HG03571 (cell line): ENCODE results near the gene MICAL1.
"Not testable (repeated sequence)": the region's sequence is repeated elsewhere in the genome, so short reads cannot be mapped to it uniquely, and the experiment has no call there.

Experiments used
- ATAC-seq: cut with Tn5 transposase; IDR thresholded peaks from one replicate; pipeline ENCODE4 v1.9.1; 2021; ENCODE audit not compliant: unreplicated experiment

Gene MICAL1

DNA sequence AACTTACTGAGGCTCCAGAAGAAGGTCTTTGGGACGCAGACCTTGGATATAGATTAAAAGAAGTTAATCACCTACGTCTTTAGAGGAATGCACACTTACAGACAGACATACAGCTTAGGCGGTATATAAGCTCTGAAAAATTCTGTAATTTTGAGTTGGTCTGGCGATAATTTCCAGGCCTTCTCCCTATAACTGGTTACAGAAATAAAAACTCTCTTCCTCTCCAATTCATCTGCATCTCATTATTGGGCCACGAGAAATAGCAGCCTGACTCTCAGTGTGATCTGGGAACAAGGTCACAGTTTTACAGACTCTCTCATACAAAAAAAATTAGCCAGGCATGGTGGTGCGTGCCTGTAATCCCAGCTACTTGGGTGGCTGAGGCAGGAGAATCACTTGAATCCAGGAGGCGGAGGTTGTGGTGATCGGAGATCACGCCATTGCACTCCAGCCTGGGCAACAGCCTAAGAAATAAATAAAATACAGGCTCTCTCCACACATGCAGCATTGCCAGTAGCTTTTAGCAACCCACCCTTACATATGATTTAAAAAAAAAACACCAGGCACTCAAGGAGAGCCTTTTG lies 22.7 kb upstream of the MICAL1 start:
- no peak for ATAC-seq

DNA sequence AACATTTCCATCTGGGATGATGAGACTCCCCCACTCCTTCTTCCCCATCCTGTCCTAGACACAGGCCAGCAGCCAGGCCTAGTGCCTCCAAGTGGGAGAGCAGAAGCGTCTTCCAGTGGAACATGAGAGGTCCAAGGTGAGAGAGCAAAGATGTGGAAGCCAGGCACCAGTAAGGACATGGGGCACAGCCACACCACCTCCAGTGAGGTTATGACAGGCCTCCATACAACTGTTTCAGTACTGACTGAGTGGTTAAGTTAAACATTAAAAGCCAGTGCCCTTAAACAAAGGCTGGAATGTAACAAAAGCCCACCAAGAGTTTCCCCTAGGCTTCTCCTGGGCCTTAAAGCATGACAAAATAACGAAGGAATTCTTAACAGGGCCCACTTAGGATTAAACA lies 22.2 kb upstream of the MICAL1 start:
- peak; percentile 52 for ATAC-seq

DNA sequence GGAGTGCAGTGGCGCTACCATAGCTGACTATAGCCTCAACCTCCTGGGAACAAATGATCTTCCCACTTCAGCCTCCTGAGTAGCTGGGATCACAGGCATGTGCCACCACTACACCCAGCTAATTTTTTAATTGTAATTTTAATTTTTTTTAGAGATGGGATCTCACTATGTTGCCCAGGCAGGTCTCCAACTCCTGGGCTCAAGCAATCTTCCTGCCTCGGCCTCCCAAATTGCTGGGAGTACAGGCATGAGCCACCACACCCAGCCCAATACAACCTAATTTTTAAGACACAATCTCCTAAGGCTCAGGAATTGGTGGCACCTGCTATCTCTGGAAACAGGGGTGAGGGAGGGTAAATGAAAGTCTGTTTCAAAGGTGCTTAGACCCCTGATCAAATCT lies 21.6 kb upstream of the MICAL1 start:
- no peak for ATAC-seq

DNA sequence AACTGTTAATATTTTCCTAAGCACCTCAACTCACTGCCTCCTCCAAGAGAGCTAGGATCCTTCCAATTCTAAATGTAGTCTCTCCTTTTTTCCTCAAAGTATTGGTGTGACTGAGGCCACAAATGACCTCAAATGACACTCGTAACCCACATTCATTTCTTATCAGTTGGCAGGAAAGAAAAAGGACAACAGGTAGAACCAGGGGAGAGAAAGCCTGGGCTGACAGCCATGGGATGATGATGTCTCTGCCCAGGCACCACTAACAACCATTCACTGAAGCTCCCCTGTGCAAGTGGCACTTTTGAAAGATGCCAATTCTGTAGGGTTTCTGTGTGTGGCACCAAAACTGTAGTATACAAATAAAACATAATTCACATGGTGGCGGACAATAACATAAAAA lies 20.1 kb upstream of the MICAL1 start:
- no peak for ATAC-seq

DNA sequence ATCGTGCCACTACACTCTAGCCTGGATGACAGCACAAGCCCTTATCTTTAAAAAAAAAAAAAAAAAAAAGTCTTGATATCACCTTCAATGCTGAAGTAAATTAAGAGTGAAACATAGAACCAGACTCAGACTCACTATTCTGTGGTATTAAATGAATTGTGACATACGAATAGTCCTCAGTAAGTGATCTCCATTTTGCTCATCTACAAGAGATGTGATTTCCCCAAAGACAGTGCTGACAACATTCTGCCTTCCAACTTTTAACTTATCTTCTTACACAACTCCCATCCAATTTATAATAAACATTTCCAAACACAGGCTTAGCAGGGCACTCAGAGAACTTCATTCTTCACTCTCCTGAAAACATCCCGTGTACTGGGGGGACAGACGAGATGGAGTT lies 19.4 kb upstream of the MICAL1 start:
- ATAC-seq = no peak

DNA sequence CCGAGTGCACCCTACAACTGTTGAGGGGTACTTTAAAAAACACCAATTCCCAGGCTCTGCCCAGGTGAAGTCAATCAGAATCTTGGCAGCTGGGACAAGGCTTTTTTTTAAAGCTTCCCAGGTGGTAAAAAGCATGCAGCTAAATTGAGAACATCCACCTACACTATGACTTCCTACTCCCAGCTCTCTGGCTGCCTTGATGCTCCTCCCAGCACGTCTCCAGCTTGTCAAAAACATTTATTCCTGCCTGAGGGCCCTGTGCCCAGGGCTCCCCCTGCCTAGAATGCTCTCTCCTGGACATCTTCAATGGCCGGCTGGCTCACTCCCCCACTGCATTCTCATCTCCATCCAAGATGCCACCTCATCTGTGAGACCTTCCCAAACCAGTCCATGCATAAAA lies 17.5 kb upstream of the MICAL1 start:
- no peak for ATAC-seq

DNA sequence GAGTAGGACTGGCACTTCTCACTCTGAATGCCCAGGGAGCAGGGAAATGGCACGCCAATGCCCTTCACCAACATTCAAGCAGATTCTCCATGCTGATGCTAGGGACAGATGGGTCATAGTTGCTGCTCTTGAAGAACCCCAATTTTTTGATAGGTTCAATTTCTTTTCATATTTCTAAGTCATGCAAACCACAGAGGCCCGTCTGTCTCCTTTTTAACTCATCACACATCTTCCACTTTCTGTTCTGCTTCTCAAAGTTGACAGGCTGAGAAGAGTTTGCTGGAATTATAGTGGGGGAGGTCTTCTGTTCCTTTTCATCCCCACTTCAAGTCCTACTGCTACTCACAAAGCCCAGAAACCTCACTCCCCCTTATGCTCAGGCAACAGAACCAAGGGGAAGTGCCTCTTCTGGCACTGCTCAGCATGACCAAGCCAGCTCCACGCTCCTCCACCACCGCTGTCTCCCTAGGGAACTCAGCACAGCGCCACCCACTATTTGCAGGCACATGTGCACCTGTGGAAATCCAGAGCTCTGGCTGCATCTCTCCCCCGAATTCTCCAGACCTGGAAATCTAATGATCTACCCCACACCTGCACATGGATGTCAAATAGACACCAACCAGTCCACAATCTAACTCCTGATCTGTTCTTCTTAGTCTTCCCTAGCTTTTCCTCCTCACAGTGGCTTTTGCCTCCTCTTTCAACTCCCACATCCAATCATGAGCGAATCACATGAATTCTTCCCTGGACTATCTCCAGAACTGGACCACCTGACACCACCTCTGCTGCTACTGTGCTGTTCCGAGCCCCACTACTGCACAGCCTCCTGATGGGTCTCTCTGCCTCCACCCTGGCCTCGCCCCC lies 16.8 kb upstream of the MICAL1 start:
- no peak for ATAC-seq

DNA sequence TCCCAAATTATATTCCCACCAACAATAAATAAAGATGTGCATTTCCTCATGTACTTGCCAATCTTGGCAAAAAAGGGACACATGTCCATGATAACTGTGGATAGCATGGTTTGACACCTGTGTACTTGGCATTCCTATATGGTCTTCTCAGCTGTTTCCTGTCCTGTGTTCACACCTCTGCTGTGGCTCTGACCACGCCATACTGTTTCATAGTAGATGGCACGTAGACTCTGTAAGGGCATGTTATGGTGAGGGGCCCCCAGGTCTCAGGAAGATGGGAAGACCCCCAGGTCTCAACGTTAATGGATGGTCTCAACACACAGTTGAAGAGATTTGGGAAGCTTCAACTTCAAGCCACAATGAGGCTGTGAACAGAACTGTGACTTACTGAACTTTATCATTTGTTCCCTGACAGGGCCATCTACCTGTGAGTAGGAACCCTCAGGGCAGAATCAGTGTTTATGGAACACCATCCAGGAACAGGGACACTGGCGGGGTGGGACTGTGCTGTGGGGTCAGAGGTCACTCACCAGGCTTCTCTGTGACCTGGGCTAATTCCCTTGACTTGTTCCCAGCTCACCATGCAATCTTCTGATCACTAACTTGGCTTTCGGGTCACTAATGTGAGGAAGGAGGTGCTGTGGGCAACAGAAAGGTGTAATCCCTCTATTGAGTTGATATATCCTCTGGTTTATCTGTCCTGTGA lies 15.7 kb upstream of the MICAL1 start:
- ATAC-seq = no peak

DNA sequence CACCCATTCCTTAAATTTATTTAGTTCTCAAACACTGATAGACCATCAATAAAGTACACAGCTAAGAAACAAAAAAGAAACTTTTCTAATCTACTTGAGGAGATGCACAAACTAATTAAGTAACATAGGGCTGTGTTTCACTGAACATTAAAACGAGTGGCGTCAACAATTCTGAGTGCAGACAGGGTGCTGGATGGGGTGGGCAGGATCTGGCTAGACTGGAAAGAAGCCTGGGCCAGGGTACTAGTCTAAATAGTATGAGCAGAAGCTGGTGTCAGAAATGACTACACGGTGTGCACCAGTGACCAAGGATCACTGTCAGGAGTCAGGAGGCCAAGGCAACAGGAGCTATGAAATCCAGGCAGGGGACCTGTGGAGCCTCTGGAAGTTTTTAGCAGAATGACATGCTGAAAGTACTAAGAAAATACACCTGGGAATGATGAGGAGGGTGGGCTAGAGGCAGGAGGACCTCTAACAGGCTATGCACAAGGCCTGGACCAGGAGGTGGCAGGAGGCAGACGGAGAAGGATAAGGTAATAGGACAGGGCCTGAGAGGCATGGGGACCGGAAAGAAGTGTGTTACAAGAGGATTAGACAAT lies 14.1 kb upstream of the MICAL1 start:
- ATAC-seq = no peak

DNA sequence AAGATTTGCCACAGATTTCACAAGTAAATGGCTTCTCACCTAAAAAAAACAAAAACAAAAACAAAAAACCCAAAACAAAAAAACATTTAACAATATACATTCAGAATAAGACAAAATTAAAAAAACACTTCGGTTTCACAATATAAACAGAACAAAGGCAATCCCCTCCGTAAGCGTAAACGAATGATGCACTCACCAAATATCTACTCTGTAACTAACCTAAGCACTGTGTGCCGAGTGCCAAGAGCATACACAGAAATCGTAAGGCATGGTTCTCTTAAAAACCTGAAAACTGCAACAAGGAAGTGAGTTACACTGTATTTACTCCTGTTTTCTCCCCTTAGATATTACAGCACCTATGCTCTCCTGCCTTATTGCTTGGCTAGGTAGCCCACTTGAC lies 12.1 kb upstream of the MICAL1 start:
- no peak for ATAC-seq

DNA sequence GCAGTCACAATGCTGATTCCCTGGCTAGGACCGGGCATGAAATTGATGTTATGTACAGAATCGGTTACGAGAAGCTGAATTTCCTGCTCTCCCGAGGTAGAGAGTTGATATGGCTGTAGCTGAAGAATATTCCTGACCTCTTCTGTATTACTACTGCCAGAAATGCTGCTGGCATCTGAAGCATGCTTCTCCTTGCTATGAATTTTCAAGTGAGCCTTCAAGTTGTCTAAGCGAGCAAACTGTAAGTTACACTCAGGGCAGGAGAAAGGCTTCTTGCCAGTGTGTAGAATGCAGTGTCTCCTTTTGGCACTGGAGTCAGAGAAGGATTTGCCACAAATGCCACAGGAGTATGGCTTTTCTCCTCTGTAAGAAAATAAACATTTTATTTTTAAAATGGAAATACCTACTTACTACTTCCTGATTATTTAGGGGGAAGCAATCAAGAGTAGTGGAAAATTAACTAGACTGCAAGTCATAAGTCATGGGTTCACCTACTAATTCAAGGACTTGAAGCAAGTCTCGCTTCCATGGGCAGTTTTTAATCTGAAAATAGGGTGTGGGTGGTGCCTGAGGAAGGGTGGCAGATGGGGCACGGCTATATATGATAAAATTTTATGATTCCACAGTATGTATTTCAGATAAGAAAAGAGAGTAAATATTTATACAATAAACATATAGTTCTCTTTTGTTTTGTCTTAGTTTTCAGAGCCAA lies 10.8 kb upstream of the MICAL1 start:
- no peak for ATAC-seq

DNA sequence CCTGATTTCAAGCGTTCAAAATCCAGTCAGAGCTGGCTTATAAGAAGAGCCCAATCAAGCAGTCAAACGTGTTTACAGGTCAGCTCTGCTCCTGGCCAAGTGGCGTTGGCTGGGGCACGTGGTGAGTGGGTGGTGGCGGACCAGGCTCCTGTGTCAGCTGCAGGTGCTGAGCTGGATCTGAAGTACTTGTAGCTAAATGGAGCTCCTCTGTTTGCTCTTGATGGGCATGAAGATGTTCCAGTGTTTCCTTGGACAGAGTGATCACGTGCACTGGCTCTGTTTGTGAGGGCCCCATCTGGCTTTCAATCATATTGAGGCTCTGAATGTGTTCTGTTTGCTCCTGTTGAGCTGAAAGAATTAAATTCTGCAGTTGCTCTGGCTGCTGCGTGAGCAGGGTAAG lies 10.2 kb upstream of the MICAL1 start:
- no peak for ATAC-seq

DNA sequence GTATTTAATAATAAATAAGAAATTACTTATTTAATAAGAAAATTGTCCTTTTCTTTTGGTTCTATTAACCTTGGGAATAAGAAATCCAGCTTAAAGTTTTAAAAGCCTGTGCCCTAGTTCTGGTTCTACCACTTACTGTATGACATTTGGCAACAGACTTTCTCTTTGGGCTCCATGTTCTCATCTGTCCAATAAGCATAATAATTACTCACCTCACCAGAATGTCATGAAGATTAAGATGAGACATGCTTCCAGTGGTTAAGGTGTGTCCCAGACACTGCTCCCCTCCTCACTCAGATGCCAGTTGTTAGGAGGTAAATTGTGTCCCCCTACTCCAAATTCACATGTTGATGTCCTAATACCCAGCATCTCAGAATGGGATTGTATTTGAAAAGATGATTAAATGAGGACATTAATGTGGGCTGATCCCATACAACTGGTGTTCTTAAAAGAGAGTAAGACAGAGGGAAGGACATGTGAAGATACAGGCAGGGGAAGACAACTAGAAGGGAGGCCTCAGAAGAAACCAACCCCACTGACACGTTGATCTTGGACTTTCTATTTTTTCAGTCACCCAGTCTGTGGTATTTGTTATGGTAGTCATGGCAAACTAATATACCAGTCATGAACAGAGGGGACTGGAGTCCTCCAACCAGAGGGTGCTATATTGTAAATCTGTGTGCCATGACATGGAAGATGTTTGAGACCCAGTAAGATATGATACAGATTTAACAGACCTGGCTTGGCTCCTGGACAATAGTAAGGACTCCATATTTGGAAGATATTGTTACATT lies 6.4 kb upstream of the MICAL1 start:
- ATAC-seq = no peak

DNA sequence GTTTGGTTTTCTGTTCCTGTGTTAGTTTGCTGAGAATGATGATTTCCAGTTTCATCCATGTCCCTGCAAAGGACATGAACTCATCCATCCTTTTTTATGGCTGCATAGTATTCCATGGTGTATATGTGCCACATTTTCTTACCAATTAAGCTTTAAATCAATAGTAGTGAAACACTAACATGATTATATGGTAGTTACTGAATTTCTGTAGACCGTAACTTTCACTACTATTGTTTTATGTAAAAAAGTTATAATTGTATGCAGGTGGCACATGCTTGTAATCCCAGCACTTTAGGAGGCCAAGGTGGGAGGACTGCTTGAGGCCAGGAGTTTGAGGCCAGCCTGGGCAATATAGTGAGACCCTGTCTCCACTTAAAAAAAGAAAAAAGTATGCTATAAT lies 5.6 kb upstream of the MICAL1 start:
- ATAC-seq = not testable (repeated sequence)

DNA sequence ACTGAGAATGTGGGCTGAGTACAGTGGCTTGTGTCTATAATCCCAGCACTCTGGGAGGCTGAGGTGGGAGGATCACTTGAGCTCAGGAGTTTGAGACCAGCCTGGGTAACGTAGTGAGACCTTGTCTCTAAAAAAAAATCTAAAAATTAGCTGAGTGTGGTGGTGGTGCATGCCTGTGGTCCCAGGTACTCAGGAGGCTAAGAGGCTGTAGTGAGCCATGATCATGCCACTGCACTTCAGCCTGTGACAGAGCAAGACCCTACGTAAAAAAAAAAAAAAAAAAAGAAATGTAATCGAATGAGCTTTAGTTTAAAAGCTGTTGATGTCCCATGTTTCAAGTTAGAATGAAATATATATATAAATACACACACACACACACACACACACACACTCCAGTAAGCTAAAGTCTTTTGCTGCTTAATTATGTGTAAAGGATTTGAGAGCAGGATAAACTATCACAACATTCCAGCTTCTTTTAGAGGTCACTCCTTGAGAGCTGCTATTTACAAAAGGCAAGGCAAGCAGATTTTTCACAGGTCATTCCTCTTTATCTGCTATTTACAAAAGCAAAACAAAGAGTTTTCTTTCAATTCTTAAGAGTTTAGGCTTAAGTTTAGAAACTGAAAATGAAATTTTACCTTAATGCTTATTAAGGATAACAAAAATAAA lies 4.7 kb upstream of the MICAL1 start:
- no peak for ATAC-seq

DNA sequence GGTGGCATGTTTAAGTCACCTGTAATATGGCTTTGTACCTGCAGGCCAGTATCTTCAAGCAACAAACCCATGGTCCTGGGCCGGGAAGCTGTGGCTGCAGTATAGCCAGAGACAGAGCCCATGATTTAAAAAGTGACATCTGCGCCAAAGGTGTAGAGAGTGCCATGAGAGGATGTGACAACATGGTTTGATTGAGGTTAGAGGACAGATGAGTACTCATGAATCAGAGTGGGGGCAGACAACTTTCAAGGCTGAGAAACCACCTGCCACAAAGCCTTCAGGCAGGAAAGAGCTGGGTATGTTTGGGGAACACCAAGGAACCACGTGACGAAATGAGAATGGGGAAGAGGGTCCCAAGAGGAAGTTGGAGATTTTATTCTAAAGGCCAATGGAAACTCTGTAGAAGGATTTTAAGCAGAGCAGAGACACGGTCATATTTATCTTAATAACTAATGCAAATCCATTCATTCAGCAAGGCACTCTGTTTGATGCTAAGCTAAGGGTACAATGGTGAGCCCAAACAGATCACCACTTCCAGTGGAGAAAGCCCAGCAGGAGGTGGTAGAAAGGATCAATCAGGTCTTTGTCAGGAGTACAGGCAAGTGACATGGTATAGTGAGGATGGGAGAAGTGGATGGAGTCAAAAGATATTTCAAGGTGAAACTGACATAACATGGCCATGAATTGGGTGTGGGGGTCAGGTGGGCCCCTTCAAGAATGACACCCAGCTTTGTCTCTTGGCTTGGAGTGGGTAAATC lies 3.4 kb upstream of the MICAL1 start:
- no peak for ATAC-seq

DNA sequence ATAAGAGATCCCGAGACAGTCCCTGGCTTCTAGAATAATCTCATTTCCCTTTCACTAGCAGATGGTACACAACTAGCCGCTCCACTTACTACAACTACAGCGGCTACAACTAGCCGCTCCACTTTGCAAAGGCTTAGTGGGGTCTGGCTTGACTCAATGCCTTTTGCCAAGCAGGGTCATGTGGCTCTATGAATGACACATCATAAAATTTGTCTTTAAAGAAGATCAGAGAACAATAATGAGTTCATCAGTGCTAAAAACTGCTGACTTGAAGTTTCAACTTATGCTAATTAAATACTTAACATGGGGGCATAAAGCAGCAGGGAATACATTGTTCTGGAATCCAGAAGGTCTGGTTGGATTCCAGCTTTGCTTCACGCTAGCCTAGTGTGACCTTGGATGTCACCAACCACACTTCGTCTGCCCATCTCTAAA lies 2.0 kb upstream of the MICAL1 start:
- ATAC-seq = no peak

DNA sequence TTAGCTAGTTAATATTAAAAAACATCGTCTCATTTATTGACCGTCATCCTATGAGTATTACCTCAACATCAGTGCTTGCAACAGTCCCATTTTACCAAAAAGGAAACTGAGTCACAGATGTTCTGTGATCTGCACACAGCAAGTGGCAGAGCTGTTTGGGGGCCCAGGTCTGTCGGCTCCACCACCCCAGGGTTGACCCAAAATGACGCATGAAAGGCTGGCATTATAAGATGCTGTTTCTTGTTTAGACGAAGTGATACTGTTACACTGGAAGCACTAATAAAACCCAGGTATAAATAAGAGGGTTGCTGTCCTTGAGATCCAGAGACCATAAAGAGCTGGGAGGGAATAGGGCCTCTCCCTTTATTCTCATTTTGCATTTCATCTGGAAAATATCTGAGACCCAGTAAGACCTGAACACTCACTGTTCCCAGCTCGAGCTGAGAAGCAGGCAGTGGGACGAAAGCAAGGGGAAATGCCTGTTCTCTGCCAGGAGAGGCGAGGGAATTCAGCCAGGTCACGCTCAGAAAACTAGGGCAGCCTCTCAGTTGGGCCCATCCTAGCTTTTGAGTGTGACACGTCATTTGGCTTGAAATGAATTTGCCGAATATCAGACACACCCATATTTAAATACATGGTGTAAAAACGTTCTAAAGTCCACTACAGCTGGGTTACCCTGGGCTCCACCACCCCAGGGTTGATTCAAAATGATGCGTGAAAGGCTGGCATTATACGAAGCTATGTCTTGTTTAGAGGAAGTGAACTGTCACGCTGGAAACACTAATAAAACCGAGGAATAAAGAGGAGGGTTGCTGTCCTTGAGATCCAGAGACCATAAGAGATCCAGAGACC lies 1.4 kb upstream of the MICAL1 start:
- no peak for ATAC-seq
